Inferior parietal cortex (tissue), 1 donor: ENCODE data around the gene PHKB.

Source experiments
- DNase-seq: peaks from one replicate; pipeline ENCODE4 v3.0.0-alpha.2; 2016; ENCODE audit errors: extremely low spot score

Gene PHKB

DNA sequence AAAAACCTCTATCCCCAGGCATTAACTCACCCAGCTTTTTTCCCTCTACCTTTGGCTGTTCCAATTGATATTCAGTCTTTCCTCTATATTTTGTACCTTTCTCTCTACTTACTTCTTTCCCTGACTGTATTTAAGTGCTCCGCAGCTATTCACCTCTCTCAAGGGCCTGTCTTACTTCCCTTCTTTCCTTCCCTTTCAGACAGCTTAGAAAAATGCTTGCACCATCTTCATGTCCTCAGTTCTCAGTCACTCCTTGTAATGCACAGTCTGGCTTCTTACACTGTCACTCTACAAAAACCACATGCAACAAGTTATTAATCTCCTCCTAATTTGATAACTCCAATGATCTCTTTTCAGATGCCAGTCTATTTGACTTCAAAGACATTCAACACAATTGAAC, 163.4 kb downstream of the PHKB start:
- no peak for DNase-seq

DNA sequence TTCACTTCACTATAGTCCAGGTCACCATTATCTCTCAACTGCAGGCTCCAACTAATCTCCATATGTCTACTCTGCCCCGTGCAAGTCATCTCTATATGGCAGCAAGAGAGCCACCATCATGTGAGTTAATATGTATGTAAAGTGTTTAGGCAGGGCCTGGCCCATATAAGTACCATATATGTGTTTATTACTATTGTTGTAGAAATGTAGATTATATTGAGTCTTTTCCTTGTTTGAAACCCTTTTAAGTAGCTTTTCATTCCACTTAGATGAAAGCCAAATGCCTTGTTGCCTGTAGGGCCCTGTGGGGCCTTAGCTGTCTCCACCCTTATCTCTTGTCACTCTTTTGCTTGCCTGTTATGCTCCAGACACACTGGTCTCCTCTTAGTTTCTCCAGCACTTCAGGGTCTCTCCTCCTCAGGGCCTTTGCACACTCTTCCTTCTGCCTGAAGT, 164.0 kb downstream of the PHKB start:
- DNase-seq, result no peak

DNA sequence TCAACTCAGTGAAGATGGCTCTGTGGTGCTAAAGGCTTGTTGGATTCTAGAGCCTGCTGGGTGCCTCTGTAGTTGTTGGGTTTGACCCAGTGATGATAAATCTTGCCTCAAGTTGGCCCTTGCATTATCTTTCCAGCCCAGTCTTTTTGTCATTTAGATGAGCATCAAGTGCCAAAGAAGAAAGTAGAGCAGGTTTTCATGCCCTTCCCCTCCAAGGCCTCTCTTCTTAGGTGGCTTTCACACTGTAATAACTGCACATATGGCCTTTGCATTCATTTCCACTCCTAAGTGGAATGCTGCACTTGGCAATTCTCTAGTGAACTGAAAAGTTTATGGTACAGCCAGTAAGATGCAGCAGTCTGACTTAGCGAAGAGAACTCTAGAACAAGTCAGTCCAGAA, 165.1 kb downstream of the PHKB start:
- no peak for DNase-seq

- DNase-seq, result no peak
Measured at GRCh38 chr16:47627085-47627639, 166.0 kb downstream of the PHKB start.

- no peak for DNase-seq
Measured at GRCh38 chr16:47627721-47628120, 166.6 kb downstream of the PHKB start.

GRCh38 chr16:47631131-47631530, 170.0 kb downstream of the PHKB start:
- no peak for DNase-seq

- DNase-seq, result no peak
Measured at GRCh38 chr16:47634126-47634525, 173.0 kb downstream of the PHKB start.

DNA sequence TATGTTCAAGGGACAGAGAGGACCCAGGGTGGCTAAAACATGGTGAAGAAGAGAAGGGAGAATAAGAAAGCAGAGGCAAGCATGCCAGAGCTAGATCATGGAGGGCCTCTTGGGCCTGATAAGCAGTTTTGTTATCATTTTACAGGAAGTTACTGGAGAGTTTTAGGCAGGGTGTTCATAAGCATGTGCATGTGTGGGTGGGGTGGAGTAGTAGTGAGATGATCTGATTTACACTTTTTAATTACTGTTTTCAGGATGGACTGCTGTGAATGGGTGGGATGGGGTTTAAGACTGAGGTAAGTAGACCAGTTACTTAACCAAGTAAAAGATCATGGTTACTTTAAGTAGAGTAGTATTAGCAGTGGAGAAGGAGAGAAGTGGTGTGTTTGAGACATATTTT, 173.6 kb downstream of the PHKB start:
- no peak for DNase-seq

- no peak for DNase-seq
Measured at GRCh38 chr16:47636501-47637099, 175.5 kb downstream of the PHKB start.

GRCh38 chr16:47638175-47638574, 177.0 kb downstream of the PHKB start:
- no peak for DNase-seq

- DNase-seq, result no peak
Measured at GRCh38 chr16:47640661-47641060, 179.5 kb downstream of the PHKB start.

DNA sequence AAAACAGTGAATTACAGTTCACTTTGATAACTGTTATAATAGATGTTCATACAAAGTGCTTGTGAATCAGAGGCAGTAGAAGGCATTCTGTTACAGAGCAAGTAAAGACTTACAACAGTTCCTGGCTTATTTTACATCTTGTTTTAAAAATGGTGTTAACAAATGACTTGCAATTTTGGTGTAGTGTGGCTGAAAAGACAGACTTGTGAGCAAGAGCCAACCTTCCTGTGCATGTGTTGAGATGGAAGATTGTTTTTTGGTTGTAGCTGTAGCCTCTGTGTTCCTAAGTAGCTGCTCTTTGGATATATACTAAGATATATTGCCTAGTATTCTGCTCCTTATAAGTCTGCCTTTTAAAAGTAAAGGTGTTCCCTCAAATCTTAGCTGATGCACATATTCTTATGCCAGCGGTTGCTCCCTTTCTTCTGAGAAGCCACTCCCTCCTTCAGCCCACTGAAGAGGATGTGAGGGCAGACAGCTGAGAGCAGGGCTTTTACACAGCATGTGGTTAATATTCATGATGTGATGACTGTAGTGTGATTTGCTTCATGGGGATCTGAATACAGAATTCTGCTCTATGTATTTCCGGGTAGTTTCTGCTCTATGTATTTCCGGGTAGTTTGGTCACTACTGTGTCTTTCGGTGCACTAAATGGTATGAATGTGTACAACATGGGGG, 182.3 kb downstream of the PHKB start:
- DNase-seq, result no peak

DNA sequence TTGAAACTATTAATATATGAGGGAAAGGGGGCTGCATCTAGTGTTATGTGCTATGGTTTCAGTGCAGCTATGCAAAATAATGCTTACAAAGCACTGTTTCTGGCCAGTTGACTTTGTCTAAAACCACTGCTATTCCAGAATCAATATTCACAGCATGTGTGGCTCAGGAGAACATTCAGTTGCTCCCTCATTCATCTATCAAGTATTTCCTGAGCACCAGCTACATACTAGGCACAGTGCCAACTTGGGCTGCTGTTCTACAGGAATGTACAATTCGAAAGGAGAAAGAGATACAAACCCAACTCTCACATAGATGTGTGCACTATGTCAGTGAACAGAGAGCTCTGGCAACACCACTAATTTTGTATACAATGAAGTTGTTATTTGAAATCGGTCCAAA, 183.0 kb downstream of the PHKB start:
- DNase-seq, result no peak

GRCh38 chr16:47644661-47645060, 183.5 kb downstream of the PHKB start:
- DNase-seq, result no peak

- DNase-seq, result no peak
Measured at GRCh38 chr16:47646914-47647313, 185.8 kb downstream of the PHKB start.

DNA sequence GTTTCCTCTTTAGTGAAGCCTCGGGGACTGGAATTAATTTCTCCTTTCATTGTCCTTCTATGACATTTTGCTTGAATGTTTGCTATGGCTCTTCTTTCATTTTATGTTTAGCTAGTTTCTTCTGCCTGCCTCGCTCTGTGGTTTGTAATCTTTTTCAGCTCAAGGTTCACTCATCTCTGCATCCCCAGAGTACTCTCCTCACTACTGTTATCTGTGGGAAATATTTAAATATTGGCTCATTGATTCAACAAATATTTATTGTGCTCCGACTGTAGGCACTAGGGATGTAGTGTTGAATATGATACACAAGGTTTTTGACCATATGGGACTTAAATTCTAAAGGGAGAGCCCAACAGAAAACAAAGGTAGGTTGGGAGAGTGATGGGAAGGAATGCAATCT, 195.9 kb downstream of the PHKB start:
- no peak for DNase-seq

DNA sequence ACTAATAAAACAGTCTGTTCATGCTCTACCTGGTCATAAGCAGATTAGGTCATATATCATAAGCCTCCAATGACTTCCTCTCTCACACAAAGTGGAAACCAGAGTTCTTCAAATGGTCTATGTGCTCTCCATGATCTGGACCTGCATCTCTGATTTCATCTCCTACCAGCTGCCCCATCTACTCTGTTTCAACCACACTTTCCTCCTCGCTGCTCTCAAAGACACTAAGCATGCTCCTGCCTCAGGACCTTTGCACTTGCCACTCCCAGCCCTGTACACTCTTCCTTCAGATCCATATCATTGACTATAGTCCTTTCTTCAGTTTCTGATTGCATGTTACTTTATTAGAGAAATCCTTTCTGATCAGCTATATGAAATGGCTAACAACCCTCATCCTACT, 196.8 kb downstream of the PHKB start:
- no peak for DNase-seq

- no peak for DNase-seq
Measured at GRCh38 chr16:47660540-47660939, 199.4 kb downstream of the PHKB start.

DNA sequence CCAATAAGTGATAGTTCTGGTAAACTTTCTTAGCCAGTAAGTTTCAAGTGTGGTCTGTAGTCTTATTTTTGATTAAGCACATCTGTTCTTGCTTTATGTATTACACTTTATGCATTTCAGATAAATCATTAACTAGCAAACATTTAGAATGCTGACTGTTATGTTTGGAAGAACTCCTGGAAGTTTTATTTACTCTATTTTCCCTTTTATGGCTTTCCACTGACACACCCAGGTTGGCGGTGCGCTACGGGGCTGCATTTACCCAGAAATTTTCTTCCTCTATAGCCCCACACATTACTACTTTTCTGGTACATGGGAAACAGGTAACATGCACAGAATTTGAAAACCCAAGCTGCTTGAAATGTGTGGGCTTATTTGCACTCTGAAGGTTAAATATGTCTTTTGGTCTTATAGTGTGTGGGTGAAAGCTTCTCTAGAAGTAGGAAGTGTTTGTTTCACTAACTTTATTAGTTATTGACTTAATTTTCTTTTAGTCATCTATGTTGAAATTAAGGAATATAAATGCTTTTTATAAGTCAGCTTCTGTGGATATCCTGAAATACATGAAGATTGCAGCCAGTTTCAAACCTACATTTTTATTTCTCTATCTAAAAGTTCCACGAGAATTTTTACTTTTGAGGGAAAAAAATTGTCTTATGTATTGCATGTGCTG, 203.7 kb downstream of the PHKB start:
- DNase-seq, result no peak

DNA sequence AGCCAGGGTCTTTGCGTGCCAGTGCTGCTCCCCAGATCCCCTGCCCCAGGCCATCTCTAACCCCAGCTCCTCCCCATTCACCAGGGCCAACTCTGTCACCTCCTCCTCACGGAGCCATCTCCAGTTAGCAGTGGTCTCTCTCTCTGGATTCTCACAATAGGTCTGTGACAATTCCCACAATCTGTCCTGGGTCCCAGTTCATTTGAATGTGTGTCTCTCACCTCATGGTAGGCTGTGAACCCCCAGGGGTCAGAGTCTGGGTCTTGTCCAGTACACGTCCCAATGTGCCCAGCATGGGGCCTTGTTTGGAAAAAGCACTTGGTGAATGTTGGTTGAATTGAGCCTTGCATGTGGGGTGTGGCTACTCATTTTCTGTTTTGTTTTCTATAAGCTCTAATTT, 205.3 kb downstream of the PHKB start:
- no peak for DNase-seq

GRCh38 chr16:47667956-47668355, 206.8 kb downstream of the PHKB start:
- no peak for DNase-seq

GRCh38 chr16:47672475-47672874, 211.3 kb downstream of the PHKB start:
- no peak for DNase-seq

- no peak for DNase-seq
Measured at GRCh38 chr16:47676635-47677177, 215.6 kb downstream of the PHKB start.
